Calu3 (cell line): Measurements from ENCODE around the gene KRT7. TPM values are rescaled to one million over a fixed set of nuclear protein-coding genes. Genes with fewer than 3 reads are reported as not detected.

ENCODE experiments used
- BruUV-seq: library from RNA; stranded (reverse); fragments of 400-500 nt; replicated peaks from 2 replicates; lab custom pipeline; 2021; lab: Mats Ljungman, UMichigan
- CTCF ChIA-PET: fragments of 300-600 bp; sonication (Branson Sonifier 250); formaldehyde crosslinking; loops from one replicate; lab custom pipeline; 2022; ENCODE audit warnings: antibody characterized with exemption; lab: Charles Lee
- DNase-seq: peaks from one replicate; pipeline ENCODE4 v3.0.0; 2022
- H3K27ac Mint-ChIP-seq: one replicate; pipeline ENCODE4 v1.8.0; 2022; ENCODE audit warnings: mixed read lengths; ENCODE audit not compliant: unreplicated experiment
- H3K27me3 Mint-ChIP-seq: one replicate; pipeline ENCODE4 v1.8.0; 2022; ENCODE audit warnings: mixed read lengths; ENCODE audit not compliant: unreplicated experiment
- H3K36me3 Mint-ChIP-seq: one replicate; pipeline ENCODE4 v1.8.0; 2022; ENCODE audit warnings: mild to moderate bottlenecking, moderate library complexity, mixed read lengths; ENCODE audit not compliant: insufficient read depth, unreplicated experiment
- H3K4me1 Mint-ChIP-seq: one replicate; pipeline ENCODE4 v1.8.0; 2022; ENCODE audit warnings: mild to moderate bottlenecking, low read depth, mixed read lengths; ENCODE audit not compliant: unreplicated experiment
- H3K4me3 Mint-ChIP-seq: one replicate; pipeline ENCODE4 v1.8.0; 2022; ENCODE audit warnings: mild to moderate bottlenecking, low read depth, moderate library complexity, mixed read lengths; ENCODE audit not compliant: unreplicated experiment
- H3K9me3 Mint-ChIP-seq: one replicate; pipeline ENCODE4 v1.8.0; 2022; ENCODE audit warnings: low read depth, mixed read lengths; ENCODE audit not compliant: unreplicated experiment
- intact Hi-C: fragments of 100-400 bp; cut with micrococcal nuclease; formaldehyde crosslinking; loops from one replicate; pipeline ENCODE4 v1.10.0; 2022; ENCODE audit not compliant: unreplicated experiment
- total RNA-seq: library from RNA; stranded (reverse); gene quantifications from 2 replicates; pipeline ENCODE4 v1.2.3, GENCODE V29; 2022
- TF ChIP-seq, protein P1 (sequence below): fragments of 200-600 bp; IDR thresholded peaks from one replicate; pipeline ENCODE4 v1.8.0; 2022; ENCODE audit warnings: antibody characterized with exemption; ENCODE audit not compliant: unreplicated experiment

Gene KRT7
- total RNA-seq, 1 experiment from 2014 or later, result 2,828 TPM

DNA sequence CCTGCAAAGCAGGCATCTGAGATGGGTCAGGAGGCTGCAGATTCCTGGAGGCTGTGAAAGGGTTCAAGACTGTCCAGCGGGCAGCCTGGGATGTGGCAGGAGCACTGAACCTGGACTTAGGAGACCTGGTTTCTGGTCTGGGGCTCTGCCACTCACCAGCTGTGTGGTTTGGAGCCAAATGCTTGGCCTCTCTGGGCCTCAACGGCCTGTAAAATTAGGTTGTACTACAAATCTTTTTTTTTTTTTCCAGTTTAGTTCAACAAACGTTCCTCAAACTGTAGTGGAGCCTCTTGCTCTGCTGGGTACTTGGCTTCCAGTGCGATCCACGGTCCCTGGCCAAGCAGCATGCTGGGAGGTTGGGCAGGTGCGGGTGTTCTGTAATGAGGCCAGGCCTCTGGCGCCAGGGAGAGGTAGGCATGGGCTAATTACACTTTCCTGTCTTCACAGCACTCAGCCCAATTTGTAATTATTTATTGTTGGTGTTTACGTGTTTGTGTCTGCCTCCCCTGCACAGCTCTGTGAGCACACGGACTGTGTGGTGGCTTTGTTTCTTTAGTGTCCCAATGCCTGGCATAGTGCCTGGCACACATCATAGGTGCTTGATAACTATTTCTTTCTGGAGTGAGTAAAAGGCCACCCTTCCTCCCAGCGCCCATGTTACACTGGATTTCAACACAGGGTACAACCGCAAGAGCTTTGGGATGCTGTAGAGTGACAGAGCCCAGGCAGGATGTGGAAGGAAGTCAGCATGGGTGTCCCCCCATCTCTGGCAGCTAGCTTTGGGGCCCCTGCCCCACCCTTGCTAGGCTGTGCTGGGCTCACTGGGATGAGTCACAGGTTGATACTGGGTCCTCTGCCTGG is 35.4 kb upstream of the KRT7 start:
- intact Hi-C loops, result no loop called here
- Mint-ChIP-seq H3K27ac (no peak overlapping the region), H3K9me3 (no peaks in the 10 kb centered on the region), H3K4me3 (no peak overlapping the region), H3K36me3 (peaks cover 8% of the 10 kb centered on the region), H3K4me1 (peaks cover 34% of the 10 kb centered on the region), H3K27me3 (no peaks in the 10 kb centered on the region)
- BruUV-seq, result no TSS peak
- TF ChIP-seq, protein P1, sequence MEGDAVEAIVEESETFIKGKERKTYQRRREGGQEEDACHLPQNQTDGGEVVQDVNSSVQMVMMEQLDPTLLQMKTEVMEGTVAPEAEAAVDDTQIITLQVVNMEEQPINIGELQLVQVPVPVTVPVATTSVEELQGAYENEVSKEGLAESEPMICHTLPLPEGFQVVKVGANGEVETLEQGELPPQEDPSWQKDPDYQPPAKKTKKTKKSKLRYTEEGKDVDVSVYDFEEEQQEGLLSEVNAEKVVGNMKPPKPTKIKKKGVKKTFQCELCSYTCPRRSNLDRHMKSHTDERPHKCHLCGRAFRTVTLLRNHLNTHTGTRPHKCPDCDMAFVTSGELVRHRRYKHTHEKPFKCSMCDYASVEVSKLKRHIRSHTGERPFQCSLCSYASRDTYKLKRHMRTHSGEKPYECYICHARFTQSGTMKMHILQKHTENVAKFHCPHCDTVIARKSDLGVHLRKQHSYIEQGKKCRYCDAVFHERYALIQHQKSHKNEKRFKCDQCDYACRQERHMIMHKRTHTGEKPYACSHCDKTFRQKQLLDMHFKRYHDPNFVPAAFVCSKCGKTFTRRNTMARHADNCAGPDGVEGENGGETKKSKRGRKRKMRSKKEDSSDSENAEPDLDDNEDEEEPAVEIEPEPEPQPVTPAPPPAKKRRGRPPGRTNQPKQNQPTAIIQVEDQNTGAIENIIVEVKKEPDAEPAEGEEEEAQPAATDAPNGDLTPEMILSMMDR, result no peak
- CTCF ChIA-PET, result no interaction called here
- DNase-seq, result no peak

DNA sequence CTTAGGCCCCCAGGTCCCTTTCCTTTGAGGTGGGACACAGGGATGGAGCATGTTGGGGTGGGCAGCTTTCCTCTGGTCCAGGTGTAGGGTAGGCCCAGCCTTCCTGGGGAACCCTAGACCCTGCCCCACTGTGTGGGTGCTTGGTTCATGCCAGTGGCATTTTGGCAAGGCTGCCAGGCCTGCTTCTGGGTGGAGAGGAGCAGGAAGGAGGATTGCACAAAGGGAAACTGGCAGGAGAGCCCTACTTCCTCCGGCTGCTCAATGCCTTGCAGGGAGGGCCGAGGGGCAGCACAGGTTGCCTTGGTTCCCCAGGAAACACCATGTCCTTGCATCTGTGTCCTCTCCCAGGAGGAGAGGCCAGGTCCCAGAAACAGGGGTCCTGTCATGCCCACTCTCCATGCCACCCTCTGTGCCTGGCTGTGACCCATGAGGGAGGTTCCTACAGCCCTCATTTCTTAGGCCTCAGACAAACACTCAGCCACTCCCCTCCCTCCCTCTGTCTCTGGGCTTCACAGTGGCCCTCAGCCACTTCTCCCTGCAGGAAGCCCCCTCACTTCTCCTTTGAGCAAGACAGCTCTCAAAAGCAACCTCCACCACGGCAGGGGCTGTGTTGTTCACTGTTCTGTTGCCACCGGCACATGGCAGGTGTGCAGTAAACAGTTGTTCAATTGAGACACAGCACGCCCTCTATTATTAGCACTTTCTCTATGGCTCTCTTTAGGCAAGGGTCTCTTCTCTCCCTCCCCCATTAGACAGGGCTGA is 34.4 kb upstream of the KRT7 start:
- Mint-ChIP-seq H3K4me1 (peaks cover 38% of the 10 kb centered on the region), H3K27ac (no peak overlapping the region), H3K4me3 (no peak overlapping the region), H3K27me3 (no peaks in the 10 kb centered on the region), H3K9me3 (no peaks in the 10 kb centered on the region), H3K36me3 (peaks cover 13% of the 10 kb centered on the region)
- intact Hi-C loops, result no loop called here
- CTCF ChIA-PET, result no interaction called here
- no TSS peak for BruUV-seq
- DNase-seq, result no peak
- TF ChIP-seq, protein P1, result no peak

- Mint-ChIP-seq H3K4me1 (peaks cover 35% of the 10 kb centered on the region), H3K4me3 (no peak overlapping the region)
- CTCF ChIA-PET, result no interaction called here
Measured at GRCh38 chr12:52199294-52199919, 33.6 kb upstream of the KRT7 start.

More at GRCh38 chr12:52199294-52199919, 33.6 kb upstream of the KRT7 start:
- BruUV-seq, result no TSS peak
- H3K27ac Mint-ChIP-seq, result no peak overlapping the region
- no peaks in the 10 kb centered on the region for H3K9me3 Mint-ChIP-seq
- H3K27me3 Mint-ChIP-seq, result no peaks in the 10 kb centered on the region
- DNase-seq, result no peak
- H3K36me3 Mint-ChIP-seq, result peaks cover 13% of the 10 kb centered on the region
- TF ChIP-seq, protein P1, result no peak
- intact Hi-C loops, result no loop called here
